Neural cell (in vitro differentiated cells): ENCODE measurements around the gene TSSK3. TPM values are rescaled to one million over a fixed set of nuclear protein-coding genes. Genes with fewer than 3 reads are reported as not detected.

ENCODE experiments used
- H2AFZ ChIP-seq: fragments of 200-600, 300-800 bp; sonication (generic), shearing (Covaris generic); 2 replicates; pipeline ENCODE4 v1.6.0; 2014; ENCODE audit warnings: low read depth, mild to moderate bottlenecking, antibody characterized with exemption, low read length, moderate library complexity
- H3F3A ChIP-seq: fragments of 200-600 bp; shearing (Covaris generic); 2 replicates; pipeline ENCODE4 v1.6.1; 2016; ENCODE audit warnings: mild to moderate bottlenecking, moderate library complexity, mixed read lengths, antibody characterized with exemption, low read length; ENCODE audit not compliant: insufficient read depth, poor library complexity, severe bottlenecking
- H3K27ac ChIP-seq: fragments of 200-600, 300-800 bp; sonication (generic), shearing (Covaris generic); 2 replicates; pipeline ENCODE4 v1.5.1; 2014; ENCODE audit warnings: mild to moderate bottlenecking, low read length, moderate library complexity
- H3K27me3 ChIP-seq: fragments of 300-800, 200-600 bp; sonication (generic), shearing (Covaris generic); 2 replicates; pipeline ENCODE4 v1.6.0; 2014; ENCODE audit warnings: mild to moderate bottlenecking, low read depth, low read length, moderate library complexity; ENCODE audit not compliant: insufficient read depth
- H3K36me3 ChIP-seq: fragments of 300-800, 200-600 bp; sonication (generic), shearing (Covaris generic); 2 replicates; pipeline ENCODE4 v1.5.1; 2014; ENCODE audit warnings: mild to moderate bottlenecking, antibody characterized with exemption, low read length, moderate library complexity; ENCODE audit not compliant: insufficient read depth
- H3K4me2 ChIP-seq: fragments of 300-800, 200-600 bp; sonication (generic), shearing (Covaris generic); 2 replicates; pipeline ENCODE4 v1.6.0; 2014; ENCODE audit warnings: mild to moderate bottlenecking, low read length
- H3K4me3 ChIP-seq: fragments of 300-800, 200-600 bp; sonication (generic), shearing (Covaris generic); 2 replicates; pipeline ENCODE4 v1.5.1; 2014; ENCODE audit warnings: mild to moderate bottlenecking, low read length, moderate library complexity
- H3K79me2 ChIP-seq: fragments of 200-600 bp; shearing (Covaris generic); replicated peaks from 2 replicates; pipeline ENCODE4 v1.6.0; 2014; ENCODE audit warnings: mild to moderate bottlenecking, low read length, moderate library complexity; ENCODE audit not compliant: insufficient read depth
- H3K9ac ChIP-seq: fragments of 300-800, 200-600 bp; sonication (generic), shearing (Covaris generic); 2 replicates; pipeline ENCODE4 v1.6.1; 2016; ENCODE audit warnings: mild to moderate bottlenecking, low read length, mixed read lengths
- H3K9me2 ChIP-seq: fragments of 200-600 bp; shearing (Covaris generic); 2 replicates; pipeline ENCODE4 v1.6.1; 2016; ENCODE audit warnings: mild to moderate bottlenecking, low read length, mixed read lengths; ENCODE audit not compliant: insufficient read depth
- H3K9me3 ChIP-seq: fragments of 200-600, 300-800 bp; sonication (generic), shearing (Covaris generic); 2 replicates; pipeline ENCODE4 v1.6.1; 2016; ENCODE audit warnings: mild to moderate bottlenecking, mixed run types, low read length, moderate library complexity, mixed read lengths
- H4K20me1 ChIP-seq: fragments of 200-600 bp; shearing (Covaris generic); 2 replicates; pipeline ENCODE4 v1.6.1; 2016; ENCODE audit warnings: mild to moderate bottlenecking, mixed run types; ENCODE audit not compliant: insufficient read depth
- CTCF ChIP-seq: fragments of 450-650 bp; IDR thresholded peaks from 2 replicates; pipeline ENCODE4 v1.5.1; 2014; ENCODE audit warnings: antibody characterized with exemption, mild to moderate bottlenecking, moderate library complexity; ENCODE audit not compliant: poor library complexity, severe bottlenecking
- EP300 ChIP-seq: fragments of 450-650 bp; conservative IDR thresholded peaks from 2 replicates; pipeline ENCODE4 v1.6.1; 2014; ENCODE audit warnings: antibody characterized with exemption, mild to moderate bottlenecking, moderate library complexity; ENCODE audit not compliant: poor library complexity, severe bottlenecking
- EZH2 ChIP-seq: fragments of 200-600, 300-800 bp; shearing (Covaris generic), sonication (generic); IDR thresholded peaks from 2 replicates; pipeline ENCODE4 v1.6.1; 2014; ENCODE audit warnings: antibody characterized with exemption, low read length, borderline replicate concordance, mild to moderate bottlenecking; ENCODE audit not compliant: insufficient read depth, poor library complexity, severe bottlenecking
- MXI1 ChIP-seq: fragments of 450-650 bp; conservative IDR thresholded peaks from 2 replicates; pipeline ENCODE4 v1.6.1; 2014; ENCODE audit warnings: antibody characterized with exemption, mild to moderate bottlenecking; ENCODE audit not compliant: poor library complexity, severe bottlenecking
- POLR2AphosphoS5 ChIP-seq: IDR thresholded peaks from 2 replicates; pipeline ENCODE4 v1.6.1; 2012
- RAD21 ChIP-seq: fragments of 450-650 bp; conservative IDR thresholded peaks from 2 replicates; pipeline ENCODE4 v1.6.1; 2014; ENCODE audit warnings: antibody characterized with exemption, mild to moderate bottlenecking, moderate library complexity
- REST ChIP-seq: IDR thresholded peaks from 2 replicates; pipeline ENCODE4 v1.6.1; 2012; ENCODE audit warnings: borderline replicate concordance
- SMC3 ChIP-seq: fragments of 450-650 bp; conservative IDR thresholded peaks from 2 replicates; pipeline ENCODE4 v1.6.1; 2014; ENCODE audit warnings: antibody characterized with exemption, mild to moderate bottlenecking, moderate library complexity; ENCODE audit not compliant: poor library complexity
- TAF1 ChIP-seq: IDR thresholded peaks from 2 replicates; pipeline ENCODE4 v1.6.1; 2012; ENCODE audit warnings: low read depth
- polyA plus RNA-seq: library from polyadenylated mRNA; depleted of rRNA; stranded (reverse); fragments of >200 nt; gene quantifications from 2 replicates; pipeline ENCODE4 v1.2.3, GENCODE V29; 2014

The TSSK3 gene
- polyA plus RNA-seq, 1 donor from 2014 or later, result not detected

- no peaks in the 10 kb centered on the region for H3K27me3 ChIP-seq
- no peak overlapping the region for H3K4me3 ChIP-seq
- H3K36me3 ChIP-seq, result peaks cover 6% of the 10 kb centered on the region
- H3K9me3 ChIP-seq, result no peaks in the 10 kb centered on the region
- no peaks in the 10 kb centered on the region for H4K20me1 ChIP-seq
- H3F3A ChIP-seq, result no peaks in the 10 kb centered on the region
- TF ChIP-seq EZH2 (no peak), EP300 (no peak), CTCF (no peak), SMC3 (no peak), POLR2AphosphoS5 (no peak), REST (no peak), RAD21 (no peak), MXI1 (no peak), TAF1 (no peak)
- no peak overlapping the region for H3K27ac ChIP-seq
- no peak overlapping the region for H3K4me2 ChIP-seq
- no peaks in the 10 kb centered on the region for H3K79me2 ChIP-seq
- H2AFZ ChIP-seq, result no peak overlapping the region
- no peaks in the 10 kb centered on the region for H3K9me2 ChIP-seq
- no peak overlapping the region for H3K9ac ChIP-seq
These were observed 5.7 kb downstream of the TSSK3 start for GRCh38 chr1:32367912-32368635.

- no peaks in the 10 kb centered on the region for H3K9me2 ChIP-seq
- no peaks in the 10 kb centered on the region for H3F3A ChIP-seq
- H3K9ac ChIP-seq, result no peak overlapping the region
- H2AFZ ChIP-seq, result no peak overlapping the region
- TF ChIP-seq MXI1 (no peak), EZH2 (no peak), RAD21 (no peak), POLR2AphosphoS5 (no peak), REST (no peak), EP300 (no peak), SMC3 (no peak), CTCF (no peak), TAF1 (no peak)
- no peaks in the 10 kb centered on the region for H3K9me3 ChIP-seq
- no peak overlapping the region for H3K27ac ChIP-seq
- H3K79me2 ChIP-seq, result no peaks in the 10 kb centered on the region
- no peak overlapping the region for H3K4me3 ChIP-seq
- H3K27me3 ChIP-seq, result no peaks in the 10 kb centered on the region
- H4K20me1 ChIP-seq, result no peaks in the 10 kb centered on the region
- peaks cover 6% of the 10 kb centered on the region for H3K36me3 ChIP-seq
- H3K4me2 ChIP-seq, result no peak overlapping the region
These were observed 9.9 kb downstream of the TSSK3 start for GRCh38 chr1:32372149-32372756.
